H7 (cell line): ENCODE data around the gene ESRRG. TPM values are rescaled to one million over a fixed set of nuclear protein-coding genes. Genes with fewer than 3 reads are reported as not detected.

Source experiments
- DNase-seq: peaks from one replicate; pipeline ENCODE4 v3.0.0; 2012
- H3K27me3 ChIP-seq: 2 replicates; pipeline ENCODE4 v1.6.0; 2011; ENCODE audit warnings: mild to moderate bottlenecking, low read length; ENCODE audit not compliant: control insufficient read depth, insufficient read depth
- H3K36me3 ChIP-seq: replicated peaks from 2 replicates; pipeline ENCODE4 v1.5.1; 2011; ENCODE audit warnings: low read length; ENCODE audit not compliant: control insufficient read depth, insufficient read depth
- H3K4me3 ChIP-seq: 2 replicates; pipeline ENCODE4 v1.5.1; 2011; ENCODE audit warnings: low read depth, mild to moderate bottlenecking, control low read depth, low read length, moderate library complexity; ENCODE audit not compliant: insufficient read depth
- total RNA-seq: library from RNA; depleted of rRNA; stranded (reverse); fragments of >200 nt; shearing (Covaris generic); gene quantifications from 2 replicates; pipeline ENCODE4 v1.2.3, GENCODE V29; 2014

The ESRRG gene
- total RNA-seq, 1 experiment from 2014 or later, result 2.3 TPM

DNA sequence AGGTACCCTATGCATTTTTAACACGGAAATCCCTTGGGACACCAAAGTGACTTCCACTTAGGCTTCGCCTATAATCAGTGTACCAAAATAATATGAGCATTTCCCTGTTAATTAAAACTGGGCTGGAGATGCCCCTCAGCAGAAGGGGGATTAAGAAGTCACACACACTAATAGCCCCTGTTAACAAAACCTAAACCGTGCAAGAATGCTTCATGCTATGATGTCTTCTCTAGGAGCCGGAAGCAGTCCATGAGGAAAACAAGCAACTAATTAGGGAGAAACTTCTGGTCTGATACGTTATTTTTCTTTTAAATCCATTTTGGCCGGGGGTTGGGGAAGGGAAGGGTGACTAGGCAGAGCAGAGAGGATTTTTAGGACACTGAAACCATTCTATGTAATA lies 123.4 kb downstream of the ESRRG start:
- Histone ChIP-seq H3K36me3 (no peaks in the 10 kb centered on the region), H3K27me3 (peaks cover 4% of the 10 kb centered on the region; the same call in 1 of the 2 replicates), H3K4me3 (no peak overlapping the region)
- DNase-seq, result no peak

DNA sequence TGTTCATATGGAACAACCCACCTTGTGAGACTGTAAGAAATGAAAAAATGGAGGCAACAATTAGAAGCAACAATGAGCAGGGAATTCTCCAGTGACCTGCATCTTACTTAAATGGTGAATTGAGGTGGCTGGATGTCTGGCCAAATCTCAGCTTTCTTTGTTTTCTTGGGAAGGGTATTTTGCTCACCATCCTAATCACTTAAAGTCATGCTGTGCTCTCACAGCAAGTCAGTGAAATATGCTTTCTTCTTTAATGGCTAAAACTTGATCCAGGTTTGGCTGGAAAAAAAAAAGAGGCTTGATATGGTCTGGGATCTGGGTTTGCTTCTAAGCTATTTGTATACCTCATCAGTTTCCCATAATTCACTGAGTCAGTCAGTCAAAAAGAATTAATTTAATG lies 124.8 kb downstream of the ESRRG start:
- peak; percentile 3 for DNase-seq
- Histone ChIP-seq H3K4me3 (no peak overlapping the region), H3K27me3 (peaks cover 4% of the 10 kb centered on the region; the same call in 1 of the 2 replicates), H3K36me3 (no peaks in the 10 kb centered on the region)

DNA sequence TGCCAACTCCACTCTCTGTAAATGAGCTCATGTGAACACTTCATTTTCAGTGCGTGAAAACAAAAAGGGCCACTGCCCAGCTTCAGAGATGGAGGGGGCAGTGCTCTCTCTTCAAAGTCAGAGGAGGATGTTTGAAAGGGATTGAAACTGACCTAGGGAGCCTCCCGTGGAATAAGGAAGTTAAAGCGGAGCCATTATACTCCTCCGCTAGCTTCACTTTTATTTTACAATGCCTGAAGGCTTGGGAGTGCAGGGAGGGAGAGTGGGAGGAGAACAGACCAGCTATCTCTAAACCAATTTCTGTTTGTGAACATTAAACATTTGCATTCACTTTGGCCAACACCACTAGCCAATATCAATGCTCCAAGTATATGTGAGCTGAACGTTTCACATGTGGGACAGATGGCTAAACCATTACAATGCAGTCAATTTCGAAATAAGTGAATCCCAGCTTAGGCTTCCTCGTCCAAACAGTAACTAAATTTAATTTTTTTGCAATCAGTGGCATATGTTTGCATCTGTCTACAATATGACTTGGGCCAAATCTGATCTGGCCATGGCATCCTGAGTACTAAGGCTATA lies 126.9 kb downstream of the ESRRG start:
- no peaks in the 10 kb centered on the region for H3K36me3 ChIP-seq
- peak; percentile 15 for DNase-seq

DNA sequence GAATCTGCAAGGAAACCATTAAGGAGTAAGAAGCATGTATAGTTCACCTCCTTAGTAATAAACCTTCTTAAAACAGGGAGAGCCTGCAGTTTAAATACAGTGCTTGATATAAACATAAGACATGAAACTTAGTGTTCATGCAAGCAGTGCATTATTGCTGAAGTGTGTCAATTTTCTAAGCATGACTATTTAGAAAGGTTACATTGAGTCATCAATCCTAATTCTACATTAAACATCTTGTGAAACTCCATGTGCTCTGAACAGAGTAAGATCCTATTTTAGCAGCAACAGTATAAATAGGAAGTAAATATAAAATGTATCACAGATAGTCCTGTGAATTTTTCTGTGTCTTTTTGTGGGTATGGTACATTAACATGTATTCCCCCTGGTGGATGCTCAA lies 135.5 kb downstream of the ESRRG start:
- Histone ChIP-seq H3K4me3 (no peak overlapping the region), H3K36me3 (no peaks in the 10 kb centered on the region), H3K27me3 (no peaks in the 10 kb centered on the region)
- no peak for DNase-seq

More for the DNA sequence above, 126.9 kb downstream of the ESRRG start:
- Histone ChIP-seq H3K4me3 (no peak overlapping the region), H3K27me3 (peaks cover 2% of the 10 kb centered on the region; the same call in 1 of the 2 replicates)

DNA sequence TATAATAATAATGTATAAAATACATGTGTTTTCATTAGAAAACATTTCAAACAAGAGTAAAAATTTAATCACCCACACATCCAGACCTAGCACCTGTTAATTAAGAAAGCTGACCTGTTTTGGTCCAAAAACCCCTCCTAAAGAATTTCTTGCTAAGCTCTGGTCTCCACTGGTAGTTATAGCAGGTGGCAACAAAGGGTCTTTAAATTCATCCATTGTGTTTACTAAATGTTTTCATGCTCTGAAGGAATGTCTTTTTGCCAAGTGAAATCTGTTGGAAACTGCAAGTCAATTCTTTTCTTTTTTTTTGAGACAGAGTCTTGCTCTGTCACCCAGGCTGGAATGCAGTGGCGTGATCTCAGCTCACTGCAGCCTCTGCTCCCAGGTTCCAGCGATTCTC lies 141.1 kb downstream of the ESRRG start:
- no peak for DNase-seq
- no peak overlapping the region for H3K4me3 ChIP-seq

DNA sequence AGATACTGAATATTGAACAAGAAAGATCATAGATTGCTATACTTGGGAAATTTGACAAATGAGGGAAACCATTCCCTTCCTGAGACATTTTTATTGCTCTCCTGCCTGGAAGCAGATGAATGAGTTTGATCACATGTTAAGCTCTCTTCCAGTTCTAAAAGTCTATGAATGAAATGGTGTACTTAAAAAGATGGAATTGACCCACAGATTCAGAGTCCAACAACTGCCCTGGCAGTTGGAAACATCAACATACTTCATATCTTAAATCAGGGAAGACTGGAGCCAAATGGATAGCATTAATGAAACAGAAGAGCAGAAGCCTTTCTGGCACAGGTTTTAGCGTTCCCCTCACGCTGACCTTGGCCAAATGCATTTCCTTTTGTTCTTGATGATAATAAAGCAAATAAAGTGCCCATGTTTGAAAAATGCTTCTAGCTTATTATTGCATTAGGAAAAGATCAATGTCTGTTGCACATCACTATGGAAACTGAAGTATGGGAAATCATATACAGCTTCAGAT lies 142.6 kb downstream of the ESRRG start:
- Histone ChIP-seq H3K4me3 (no peak overlapping the region), H3K27me3 (no peaks in the 10 kb centered on the region), H3K36me3 (no peaks in the 10 kb centered on the region)
- no peak for DNase-seq

More for the DNA sequence above, 141.1 kb downstream of the ESRRG start:
- Histone ChIP-seq H3K36me3 (no peaks in the 10 kb centered on the region), H3K27me3 (no peaks in the 10 kb centered on the region)

DNA sequence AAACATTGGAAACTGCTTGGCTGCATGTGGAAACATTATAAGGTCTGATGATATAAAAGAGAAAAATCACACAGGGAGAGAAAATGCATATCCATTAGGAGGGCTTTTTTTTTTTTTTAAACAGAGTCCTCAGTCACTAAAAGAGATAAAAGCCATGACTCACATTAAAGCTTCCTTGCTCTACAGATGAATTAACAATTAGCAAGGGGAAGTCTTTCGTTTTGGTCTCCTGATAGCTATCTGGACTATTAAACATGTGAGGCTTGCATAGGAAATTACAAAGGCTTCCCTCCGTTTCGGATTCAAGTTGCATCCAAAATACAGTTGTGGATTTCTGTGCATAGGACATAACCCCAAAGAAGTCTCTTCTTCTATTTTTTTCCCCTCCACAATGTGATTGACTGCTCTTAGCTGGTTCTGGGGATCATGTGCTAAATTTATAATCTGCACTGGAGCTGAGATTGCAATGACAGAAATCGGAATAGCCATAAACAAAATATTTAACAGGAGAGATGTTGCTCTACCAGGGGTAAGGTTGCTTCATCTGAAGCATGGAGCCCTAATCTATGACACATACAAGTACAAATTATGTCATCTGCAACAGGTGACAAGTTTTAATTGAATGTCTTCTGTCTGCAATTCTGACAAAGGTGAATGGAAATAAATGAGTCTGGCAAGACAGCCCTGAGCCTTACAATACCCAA lies 146.8 kb downstream of the ESRRG start:
- H3K4me3 ChIP-seq, result no peak overlapping the region
- DNase-seq, result no peak
- H3K36me3 ChIP-seq, result no peaks in the 10 kb centered on the region
- H3K27me3 ChIP-seq, result no peaks in the 10 kb centered on the region

DNA sequence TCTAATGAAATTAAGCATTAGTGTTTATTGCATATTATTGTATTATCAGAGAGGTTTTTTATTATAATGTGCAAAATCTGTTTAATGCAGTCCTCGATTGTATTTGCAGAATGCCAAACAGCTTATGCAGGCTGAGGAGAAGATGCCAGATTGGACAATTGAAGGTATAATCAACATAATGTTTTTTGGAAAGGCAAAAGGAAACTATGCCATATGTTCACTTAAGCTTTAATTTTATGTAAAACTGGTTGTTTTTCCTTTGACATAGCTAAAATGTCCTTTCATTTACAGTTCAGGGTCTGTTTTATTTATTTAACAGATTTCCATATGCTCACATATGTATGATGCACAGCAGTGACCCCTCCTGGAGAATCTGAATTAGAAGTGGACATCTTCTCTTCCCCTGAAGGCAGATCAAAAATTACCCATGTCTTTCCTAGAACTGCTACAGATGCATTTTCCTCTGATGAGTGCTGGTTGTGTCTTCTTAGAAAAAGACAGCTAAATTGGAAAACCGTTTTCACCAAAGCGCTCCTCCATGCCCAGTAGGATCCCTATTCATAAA lies 156.5 kb downstream of the ESRRG start:
- Histone ChIP-seq H3K27me3 (no peaks in the 10 kb centered on the region), H3K4me3 (no peak overlapping the region), H3K36me3 (no peaks in the 10 kb centered on the region)
- no peak for DNase-seq

DNA sequence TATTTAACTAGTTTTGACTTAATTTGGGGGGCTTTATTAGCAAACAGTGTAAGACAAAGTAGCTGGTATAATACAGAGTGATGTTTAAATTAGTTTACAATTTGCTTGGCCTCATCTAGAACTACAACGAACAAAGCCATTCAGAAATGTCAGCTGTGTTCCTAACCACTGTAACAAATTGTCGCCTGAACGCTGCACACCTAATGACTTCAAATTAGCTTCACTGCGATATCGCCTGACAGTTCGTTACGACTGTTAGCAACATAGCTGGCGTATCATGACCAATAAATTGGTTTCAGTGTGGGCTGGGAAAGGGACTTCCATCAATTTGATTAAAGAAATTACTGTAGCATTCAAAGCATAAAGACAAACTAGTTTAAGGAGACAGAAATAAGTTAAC lies 160.1 kb downstream of the ESRRG start:
- Histone ChIP-seq H3K36me3 (no peaks in the 10 kb centered on the region), H3K4me3 (no peak overlapping the region), H3K27me3 (no peaks in the 10 kb centered on the region)
- DNase-seq, result no peak

DNA sequence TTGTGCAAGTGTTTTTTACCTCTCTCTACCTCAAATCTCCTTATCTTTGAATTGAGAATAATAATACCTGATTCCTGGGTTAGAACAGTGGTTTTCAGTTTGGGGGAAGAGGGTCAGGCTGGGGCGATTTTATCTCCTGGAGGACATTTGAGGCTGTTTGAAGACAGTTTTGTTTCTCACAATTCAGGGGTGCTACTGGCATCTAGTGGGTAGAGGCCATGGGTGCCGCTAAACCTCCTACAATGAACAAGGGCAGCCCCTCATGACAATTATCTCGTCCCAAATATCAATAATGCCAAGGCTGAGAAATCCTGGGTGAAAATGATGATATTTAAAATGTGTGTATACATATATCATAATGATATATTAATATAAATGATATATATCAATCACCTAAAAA lies 160.8 kb downstream of the ESRRG start:
- DNase-seq, result no peak
- Histone ChIP-seq H3K4me3 (no peak overlapping the region), H3K36me3 (no peaks in the 10 kb centered on the region), H3K27me3 (no peaks in the 10 kb centered on the region)

DNA sequence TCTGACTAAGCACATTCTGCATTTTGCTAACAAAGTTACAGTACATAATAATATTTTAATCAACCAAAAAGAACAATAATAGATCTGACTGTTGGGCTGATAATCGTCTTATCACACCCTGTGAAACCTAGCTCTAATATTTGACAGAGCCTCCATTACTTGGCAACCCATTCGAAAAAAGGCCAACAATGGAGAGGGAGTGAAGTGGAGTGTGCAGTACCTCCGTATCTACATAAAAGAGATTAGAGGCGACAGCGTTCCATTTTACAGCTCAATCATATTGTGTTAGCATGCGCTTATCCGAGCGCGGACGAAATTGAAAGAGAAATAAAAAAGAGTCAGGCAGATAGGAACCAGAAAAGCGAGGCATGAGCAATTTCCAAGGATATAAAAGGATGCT lies 162.7 kb downstream of the ESRRG start:
- H3K36me3 ChIP-seq, result no peaks in the 10 kb centered on the region
- no peaks in the 10 kb centered on the region for H3K27me3 ChIP-seq
- no peak for DNase-seq
- no peak overlapping the region for H3K4me3 ChIP-seq

DNA sequence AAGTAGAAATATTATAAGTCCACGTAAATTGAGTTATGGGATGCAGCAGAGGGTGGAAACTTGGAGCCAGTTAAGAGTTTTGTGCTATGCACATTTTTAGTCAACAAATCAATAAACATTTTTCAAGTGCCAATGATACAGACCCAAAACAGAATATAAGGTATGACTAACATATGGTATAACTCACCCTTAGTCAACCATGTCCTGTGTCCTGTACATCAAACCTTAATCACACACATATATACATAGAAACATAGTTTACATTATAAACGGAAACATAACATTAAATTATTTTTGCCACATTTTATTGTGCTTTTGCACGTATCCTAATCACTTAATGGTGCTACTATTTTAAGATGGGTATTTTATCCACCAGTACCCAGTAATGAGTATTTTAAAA lies 163.9 kb downstream of the ESRRG start:
- no peak for DNase-seq
- H3K27me3 ChIP-seq, result no peaks in the 10 kb centered on the region
- no peaks in the 10 kb centered on the region for H3K36me3 ChIP-seq
- no peak overlapping the region for H3K4me3 ChIP-seq

DNA sequence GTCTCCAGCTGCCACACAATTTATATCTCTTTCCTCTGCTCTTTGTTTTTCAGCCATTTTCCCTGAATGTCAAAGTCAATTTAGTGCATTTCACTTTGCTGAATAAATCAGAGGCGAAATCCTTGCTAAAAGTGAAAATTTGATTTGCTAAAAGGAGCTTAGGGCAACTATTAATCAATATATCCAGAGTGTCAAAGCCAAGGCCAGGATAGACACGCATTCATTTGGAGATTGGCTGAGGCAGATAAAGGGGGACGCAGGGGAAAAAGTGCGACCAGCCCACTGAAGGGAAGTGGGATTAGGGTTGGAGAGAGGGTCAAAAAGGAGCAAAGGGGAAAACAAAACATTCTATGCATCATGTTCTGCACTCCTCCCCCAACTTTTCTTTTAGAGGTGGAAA lies 167.6 kb downstream of the ESRRG start:
- no peak overlapping the region for H3K4me3 ChIP-seq
- H3K36me3 ChIP-seq, result no peaks in the 10 kb centered on the region
- no peaks in the 10 kb centered on the region for H3K27me3 ChIP-seq
- no peak for DNase-seq

DNA sequence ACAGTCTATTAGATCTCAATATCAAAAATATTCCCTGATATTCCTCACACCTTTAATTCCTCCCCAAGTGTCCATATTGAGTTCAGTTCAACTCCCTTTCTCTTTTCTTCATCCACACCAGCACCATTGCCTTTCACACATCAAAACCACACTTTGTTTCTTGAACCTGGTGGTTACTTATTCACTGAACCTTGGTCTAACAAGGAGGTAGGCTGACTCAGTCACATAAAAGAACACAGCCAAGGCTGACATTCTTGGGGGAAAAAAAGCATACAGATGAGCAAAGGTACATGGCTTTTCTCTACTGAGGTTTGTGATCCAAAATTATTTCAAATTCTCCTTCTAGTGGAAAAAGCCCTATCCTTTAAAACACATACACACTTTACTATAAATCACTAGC lies 168.3 kb downstream of the ESRRG start:
- Histone ChIP-seq H3K36me3 (no peaks in the 10 kb centered on the region), H3K27me3 (no peaks in the 10 kb centered on the region), H3K4me3 (no peak overlapping the region)
- DNase-seq, result no peak

DNA sequence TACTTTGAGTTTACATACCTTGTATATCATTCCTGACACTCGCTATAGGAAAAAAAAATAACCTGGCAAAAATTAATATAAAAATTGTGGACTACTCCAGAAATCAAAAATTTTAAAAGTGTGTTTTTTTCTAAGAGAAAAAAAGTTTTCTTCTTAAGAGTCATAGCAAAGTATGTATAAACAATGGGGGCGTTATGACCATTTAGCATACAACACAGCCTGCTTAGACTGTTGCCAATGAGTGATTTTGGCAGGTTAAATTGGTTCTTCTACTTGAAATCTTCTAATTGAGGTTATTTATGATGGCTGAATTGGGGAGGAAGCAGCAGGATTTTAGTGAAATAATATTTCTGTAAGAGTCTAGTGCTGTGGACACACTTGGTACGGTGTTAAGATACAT lies 169.5 kb downstream of the ESRRG start:
- DNase-seq, result no peak
- no peaks in the 10 kb centered on the region for H3K36me3 ChIP-seq
- H3K4me3 ChIP-seq, result no peak overlapping the region
- H3K27me3 ChIP-seq, result no peaks in the 10 kb centered on the region
